Vagina (tissue), 2 donors: ENCODE data around the gene LRRC9. TPM values are rescaled to one million over a fixed set of nuclear protein-coding genes. Genes with fewer than 3 reads are reported as not detected.

Experiments used
- DNase-seq, 2 donors: peaks; one replicate each; pipeline ENCODE4 v3.0.0-alpha.2; 2017; ENCODE audit errors: extremely low spot score in 2 of 2
- H3K27ac ChIP-seq: fragments of 200-600 bp; sonication (generic); one replicate; pipeline ENCODE4 v1.5.1; 2019
- H3K27me3 ChIP-seq: fragments of 200-600 bp; sonication (generic); one replicate; pipeline ENCODE4 v1.5.1; 2019
- H3K36me3 ChIP-seq, 2 donors: fragments of 200-600 bp; sonication (generic); one replicate each; pipeline ENCODE4 v1.5.1; 2017 to 2019
- H3K4me1 ChIP-seq: fragments of 200-600 bp; sonication (generic); one replicate; pipeline ENCODE4 v1.5.1; 2019
- H3K4me3 ChIP-seq, 2 donors: fragments of 200-600 bp; sonication (generic); 1 replicate in 1 of 2; 2 replicates in 1 of 2; pipeline ENCODE4 v1.5.1; 2016 to 2019
- H3K9me3 ChIP-seq: fragments of 200-600 bp; sonication (generic); one replicate; pipeline ENCODE4 v1.5.1; 2019
- POLR2A ChIP-seq, 2 donors: fragments of 450-650 bp; IDR thresholded peaks; one replicate each; pipeline ENCODE4 v1.6.1; 2017; ENCODE audit warnings: antibody characterized with exemption in 2 of 2, mild to moderate bottlenecking in 2 of 2, moderate library complexity in 2 of 2
- POLR2AphosphoS5 ChIP-seq, 2 donors: sonication (generic); formaldehyde crosslinking; IDR thresholded peaks; one replicate each; pipeline ENCODE4 v1.9.0; 2017; ENCODE audit warnings: antibody characterized with exemption in 2 of 2, mild to moderate bottlenecking in 2 of 2, low read depth in 1 of 2; ENCODE audit not compliant: insufficient read depth in 1 of 2
- intact Hi-C: fragments of 100-400 bp; cut with DNase I; formaldehyde crosslinking; loops from one replicate; pipeline ENCODE4 v1.15.1; 2023
- total RNA-seq: library from RNA; depleted of rRNA; stranded (reverse); fragments of >200 nt; gene quantifications from one replicate; pipeline ENCODE4 v1.2.3, GENCODE V29; 2016
- TF ChIP-seq, protein P1 (sequence below), 3 experiments: fragments of 450-650 bp in 2 of 3; fragments of 200-600 bp in 1 of 3; sonication (generic) in 1 of 3; IDR thresholded peaks; one replicate each; pipeline ENCODE4 v1.5.1; 2017 to 2019; ENCODE audit warnings: antibody characterized with exemption in 3 of 3, mild to moderate bottlenecking in 2 of 3, moderate library complexity in 2 of 3

The LRRC9 gene
- total RNA-seq, 1 donor from 2014 or later = 3.2 TPM

DNA sequence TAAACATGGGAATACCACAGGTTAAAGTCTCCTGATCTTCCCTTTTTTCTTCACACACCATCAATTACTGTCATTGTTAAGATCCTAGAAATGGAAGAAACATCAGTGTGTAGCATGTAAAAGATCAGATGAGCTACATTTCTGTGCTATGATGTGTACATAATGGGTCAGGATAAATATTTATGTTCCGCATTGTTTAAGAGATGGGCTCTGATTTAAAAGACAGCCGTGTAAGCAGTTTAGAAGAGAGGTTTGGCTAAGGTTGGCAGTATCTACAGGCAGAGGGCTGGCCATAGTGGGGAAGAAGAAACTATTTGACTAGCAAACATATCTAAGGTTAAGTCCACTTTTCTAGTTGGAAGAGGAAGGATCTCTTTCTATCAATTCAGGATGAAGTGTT, 49.4 kb downstream of the LRRC9 start:
- DNase-seq = no peak
- Histone ChIP-seq H3K4me1 (no peaks in the 10 kb centered on the region), H3K36me3 (no peaks in the 10 kb centered on the region), H3K27ac (no peak overlapping the region), H3K9me3 (no peaks in the 10 kb centered on the region), H3K27me3 (no peaks in the 10 kb centered on the region), H3K4me3 (no peak overlapping the region)
- intact Hi-C loops = loop anchor here (10.0 kb wide), 2 partner anchors 85 to 215 kb away; no protein-coding TSS in a partner anchor
- no peak for TF ChIP-seq POLR2A (IDR thresholded peaks at IDR 0.05)

DNA sequence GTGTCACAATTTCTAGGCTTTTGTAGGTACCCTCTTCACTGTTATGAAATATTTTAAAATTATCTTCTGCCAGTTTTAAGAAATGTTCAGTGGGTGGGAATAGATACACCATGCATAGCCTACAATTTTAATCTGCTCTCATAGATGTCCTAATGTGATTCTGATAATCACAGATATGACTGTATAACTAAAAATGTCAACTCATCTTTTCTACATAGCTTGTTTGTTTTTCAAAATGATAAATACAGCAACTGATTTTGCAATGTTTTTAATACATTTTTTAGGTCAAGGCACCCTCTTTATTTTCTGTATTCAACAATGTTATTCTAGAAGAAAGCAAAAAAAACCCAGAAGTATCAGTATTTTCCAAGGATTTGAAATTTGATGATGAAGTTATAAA, 61.6 kb downstream of the LRRC9 start:
- DNase-seq = no peak
- Histone ChIP-seq H3K9me3 (no peaks in the 10 kb centered on the region), H3K27me3 (no peaks in the 10 kb centered on the region), H3K4me1 (no peaks in the 10 kb centered on the region), H3K36me3 (no peaks in the 10 kb centered on the region), H3K4me3 (no peak overlapping the region), H3K27ac (no peak overlapping the region)
- TF ChIP-seq POLR2AphosphoS5 (IDR thresholded peaks at IDR 0.05; ENCODE audit: insufficient read depth in 1 of 2, low read depth in 1 of 2) = no peak
- intact Hi-C loops = no loop called here

- Histone ChIP-seq H3K27me3 (no peaks in the 10 kb centered on the region), H3K36me3 (no peaks in the 10 kb centered on the region), H3K4me1 (no peaks in the 10 kb centered on the region), H3K9me3 (no peaks in the 10 kb centered on the region), H3K4me3 (no peak overlapping the region), H3K27ac (no peak overlapping the region)
- no peak for DNase-seq
- TF ChIP-seq POLR2A (IDR thresholded peaks at IDR 0.05) = no peak
- TF ChIP-seq POLR2AphosphoS5 (IDR thresholded peaks at IDR 0.05; ENCODE audit: insufficient read depth in 1 of 2, low read depth in 1 of 2) = no peak
- TF ChIP-seq, protein P1, sequence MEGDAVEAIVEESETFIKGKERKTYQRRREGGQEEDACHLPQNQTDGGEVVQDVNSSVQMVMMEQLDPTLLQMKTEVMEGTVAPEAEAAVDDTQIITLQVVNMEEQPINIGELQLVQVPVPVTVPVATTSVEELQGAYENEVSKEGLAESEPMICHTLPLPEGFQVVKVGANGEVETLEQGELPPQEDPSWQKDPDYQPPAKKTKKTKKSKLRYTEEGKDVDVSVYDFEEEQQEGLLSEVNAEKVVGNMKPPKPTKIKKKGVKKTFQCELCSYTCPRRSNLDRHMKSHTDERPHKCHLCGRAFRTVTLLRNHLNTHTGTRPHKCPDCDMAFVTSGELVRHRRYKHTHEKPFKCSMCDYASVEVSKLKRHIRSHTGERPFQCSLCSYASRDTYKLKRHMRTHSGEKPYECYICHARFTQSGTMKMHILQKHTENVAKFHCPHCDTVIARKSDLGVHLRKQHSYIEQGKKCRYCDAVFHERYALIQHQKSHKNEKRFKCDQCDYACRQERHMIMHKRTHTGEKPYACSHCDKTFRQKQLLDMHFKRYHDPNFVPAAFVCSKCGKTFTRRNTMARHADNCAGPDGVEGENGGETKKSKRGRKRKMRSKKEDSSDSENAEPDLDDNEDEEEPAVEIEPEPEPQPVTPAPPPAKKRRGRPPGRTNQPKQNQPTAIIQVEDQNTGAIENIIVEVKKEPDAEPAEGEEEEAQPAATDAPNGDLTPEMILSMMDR (IDR thresholded peaks at IDR 0.05) = no peak
- intact Hi-C loops = no loop called here
These were observed 63.1 kb downstream of the LRRC9 start for GRCh38 chr14:59983048-59983447.

DNA sequence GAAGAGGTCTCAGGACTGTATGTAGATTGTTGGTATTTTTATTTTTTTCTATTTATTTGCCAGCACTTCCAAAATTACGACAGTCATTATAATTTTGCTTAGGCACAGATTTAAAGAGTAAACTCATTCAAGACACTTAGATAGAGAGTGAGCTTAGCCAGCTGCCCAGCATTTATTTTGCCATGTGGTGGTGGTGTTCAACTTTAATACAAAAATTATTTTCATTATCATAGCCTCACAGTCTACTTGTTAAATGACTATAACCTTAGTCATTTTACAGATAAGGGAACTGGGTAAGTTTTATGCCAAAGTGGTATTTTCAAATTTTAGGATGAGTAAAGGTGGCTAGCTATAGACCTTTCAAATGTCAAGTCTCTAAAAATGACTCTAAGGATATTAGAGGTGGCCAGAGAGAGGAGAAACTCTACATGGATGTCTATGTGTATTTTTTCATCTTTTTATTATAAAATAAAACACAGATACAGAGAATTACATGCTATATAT, 66.7 kb downstream of the LRRC9 start:
- intact Hi-C loops = no loop called here
- no peak overlapping the region for H3K27ac ChIP-seq
- no peaks in the 10 kb centered on the region for H3K36me3 ChIP-seq
- no peak for DNase-seq
- no peaks in the 10 kb centered on the region for H3K9me3 ChIP-seq
- no peak overlapping the region for H3K4me3 ChIP-seq
- H3K27me3 ChIP-seq = no peaks in the 10 kb centered on the region
- H3K4me1 ChIP-seq = no peaks in the 10 kb centered on the region
- TF ChIP-seq POLR2A (IDR thresholded peaks at IDR 0.05) (no peak), POLR2AphosphoS5 (IDR thresholded peaks at IDR 0.05; ENCODE audit: insufficient read depth in 1 of 2, low read depth in 1 of 2) (no peak)
- TF ChIP-seq, protein P1 (IDR thresholded peaks at IDR 0.05) = no peak

GRCh38 chr14:59997449-59997848, 77.5 kb downstream of the LRRC9 start:
- H3K27ac ChIP-seq = no peak overlapping the region
- H3K4me3 ChIP-seq = no peak overlapping the region
- TF ChIP-seq POLR2AphosphoS5 (IDR thresholded peaks at IDR 0.05; ENCODE audit: insufficient read depth in 1 of 2, low read depth in 1 of 2) (no peak), POLR2A (IDR thresholded peaks at IDR 0.05) (no peak)
- TF ChIP-seq, protein P1 (IDR thresholded peaks at IDR 0.05) = no peak
- intact Hi-C loops = no loop called here
- H3K36me3 ChIP-seq = no peaks in the 10 kb centered on the region
- H3K27me3 ChIP-seq = no peaks in the 10 kb centered on the region
- DNase-seq = no peak
- no peaks in the 10 kb centered on the region for H3K9me3 ChIP-seq
- no peaks in the 10 kb centered on the region for H3K4me1 ChIP-seq

DNA sequence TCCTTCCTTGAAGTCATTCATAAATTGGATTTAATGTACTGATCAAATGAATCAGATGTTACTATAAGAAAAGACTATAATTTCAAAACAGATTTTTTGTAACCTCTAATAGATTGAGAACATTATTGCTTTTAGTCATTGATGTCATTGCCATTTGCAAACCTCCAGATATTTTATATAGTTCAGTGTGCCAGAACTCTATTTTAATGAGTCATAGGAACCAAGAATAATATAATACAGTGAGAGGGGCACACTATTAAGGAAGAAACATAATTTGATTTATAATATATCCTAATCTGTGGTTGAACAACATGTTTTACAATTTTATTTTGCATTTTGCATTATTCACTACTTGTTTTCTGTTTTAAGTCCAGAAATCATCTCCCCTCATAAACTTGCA, 78.0 kb downstream of the LRRC9 start:
- TF ChIP-seq POLR2AphosphoS5 (IDR thresholded peaks at IDR 0.05; ENCODE audit: insufficient read depth in 1 of 2, low read depth in 1 of 2) (no peak), POLR2A (IDR thresholded peaks at IDR 0.05) (no peak)
- TF ChIP-seq, protein P1 (IDR thresholded peaks at IDR 0.05) = no peak
- H3K4me3 ChIP-seq = no peak overlapping the region
- intact Hi-C loops = no loop called here
- no peak overlapping the region for H3K27ac ChIP-seq
- no peaks in the 10 kb centered on the region for H3K36me3 ChIP-seq
- no peak for DNase-seq
- no peaks in the 10 kb centered on the region for H3K4me1 ChIP-seq
- no peaks in the 10 kb centered on the region for H3K27me3 ChIP-seq
- H3K9me3 ChIP-seq = no peaks in the 10 kb centered on the region
